Anterior cingulate cortex (tissue), 58 donors: ENCODE measurements around the gene CAMTA1.
"Not testable (repeated sequence)": the region's sequence is repeated elsewhere in the genome, so short reads cannot be mapped to it uniquely, and the experiment has no call there.

Experiments used
- DNase-seq, 58 donors: peaks; one replicate each; lab custom pipeline; 2025; lab: John Stamatoyannopoulos, UW

CAMTA1 gene

GRCh38 chr1:7590426-7590790 lies 805.2 kb downstream of the CAMTA1 start:
- no peak for DNase-seq

GRCh38 chr1:7591565-7591964 lies 806.3 kb downstream of the CAMTA1 start:
- peak in 6 of 58 donors; percentile 4 to 13 (median 6) for DNase-seq

- no peak for DNase-seq
These were observed 807.0 kb downstream of the CAMTA1 start for GRCh38 chr1:7592120-7592798.

GRCh38 chr1:7594002-7594713 lies 808.9 kb downstream of the CAMTA1 start:
- DNase-seq, result no peak

GRCh38 chr1:7594714-7595295 lies 809.6 kb downstream of the CAMTA1 start:
- no peak for DNase-seq

- DNase-seq, result peak in 1 of 58 donors; percentile 53
These were observed 810.1 kb downstream of the CAMTA1 start for GRCh38 chr1:7595336-7595735.

GRCh38 chr1:7596126-7596965 lies 811.1 kb downstream of the CAMTA1 start:
- DNase-seq, result no peak

- not testable (repeated sequence) for DNase-seq
These were observed 812.8 kb downstream of the CAMTA1 start for GRCh38 chr1:7598058-7598457.

- DNase-seq, result not testable (repeated sequence)
These were observed 819.7 kb downstream of the CAMTA1 start for GRCh38 chr1:7604906-7605305.

- no peak for DNase-seq
These were observed 820.8 kb downstream of the CAMTA1 start for GRCh38 chr1:7606096-7606495.

GRCh38 chr1:7607097-7607496 lies 821.8 kb downstream of the CAMTA1 start:
- DNase-seq, result no peak

- no peak for DNase-seq
These were observed 823.5 kb downstream of the CAMTA1 start for GRCh38 chr1:7608628-7609305.

- DNase-seq, result no peak
These were observed 824.2 kb downstream of the CAMTA1 start for GRCh38 chr1:7609311-7609994.

- DNase-seq, result no peak
These were observed 825.0 kb downstream of the CAMTA1 start for GRCh38 chr1:7610106-7610731.

- DNase-seq, result no peak
These were observed 825.7 kb downstream of the CAMTA1 start for GRCh38 chr1:7610936-7611335.

- DNase-seq, result no peak
These were observed 826.3 kb downstream of the CAMTA1 start for GRCh38 chr1:7611421-7612010.

GRCh38 chr1:7613106-7613850 lies 828.0 kb downstream of the CAMTA1 start:
- peak in 1 of 58 donors; percentile 35 for DNase-seq

GRCh38 chr1:7613851-7614205 lies 828.6 kb downstream of the CAMTA1 start:
- no peak for DNase-seq
